ENCODE results near the gene SLC22A5.
"Not testable (repeated sequence)": the region's sequence is repeated elsewhere in the genome, so short reads cannot be mapped to it uniquely, and the experiment has no call there.

Gene SLC22A5

DNA sequence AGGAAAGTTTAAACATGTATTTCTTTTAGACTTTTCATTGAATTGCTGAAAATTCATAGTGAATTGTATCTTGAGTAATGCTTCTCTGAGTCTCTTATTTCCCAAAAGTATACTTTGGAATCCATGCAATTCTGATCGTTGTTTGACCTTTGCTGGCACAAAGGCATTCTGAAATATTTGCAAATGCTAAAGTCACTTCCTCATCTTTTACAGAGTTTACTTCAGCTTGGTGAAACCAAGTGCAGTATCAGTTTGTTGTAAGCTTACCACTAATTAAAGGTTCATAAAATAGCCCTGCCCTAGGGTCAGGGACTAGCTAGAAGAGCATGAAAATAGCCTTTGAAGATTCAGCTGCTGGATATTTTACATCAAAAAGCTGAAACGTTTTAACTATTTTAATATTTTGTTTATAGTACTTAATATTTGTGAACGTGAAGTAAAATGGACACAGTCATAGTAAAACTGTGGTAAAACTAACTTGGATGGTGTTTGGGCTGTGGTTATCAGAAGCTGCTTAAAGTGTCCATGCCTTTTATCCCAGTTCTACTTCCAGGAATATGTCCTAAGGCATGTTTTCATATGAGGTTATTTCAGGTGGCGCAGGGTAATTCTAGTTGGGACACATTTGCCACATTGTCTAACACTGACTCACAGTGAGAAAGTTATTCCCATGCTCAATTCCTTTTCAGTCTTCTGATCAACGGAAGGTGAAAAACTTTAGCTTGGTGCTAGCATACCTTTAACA is 45.3 kb downstream of the SLC22A5 start:
- no peak for DNase-seq

DNA sequence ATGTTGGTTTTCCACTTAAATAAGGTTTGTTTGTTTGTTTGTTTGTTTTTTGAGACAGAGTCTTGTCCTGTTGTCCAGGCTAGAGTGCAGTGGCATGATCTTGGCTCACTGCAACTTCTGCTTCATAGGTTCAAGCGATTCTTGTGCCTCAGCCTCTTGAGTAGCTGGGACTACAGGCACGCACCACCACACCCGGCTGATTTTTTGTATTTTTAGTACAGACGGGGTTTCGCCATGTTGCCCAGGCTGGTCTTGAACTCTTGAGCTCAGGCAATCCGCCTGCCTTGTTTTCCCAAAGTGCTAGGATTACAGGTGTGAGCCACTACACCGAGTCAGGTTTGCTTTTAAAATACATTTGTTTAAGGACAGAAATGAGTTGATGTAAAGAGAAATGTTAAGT is 46.0 kb downstream of the SLC22A5 start:
- not testable (repeated sequence) for DNase-seq

DNA sequence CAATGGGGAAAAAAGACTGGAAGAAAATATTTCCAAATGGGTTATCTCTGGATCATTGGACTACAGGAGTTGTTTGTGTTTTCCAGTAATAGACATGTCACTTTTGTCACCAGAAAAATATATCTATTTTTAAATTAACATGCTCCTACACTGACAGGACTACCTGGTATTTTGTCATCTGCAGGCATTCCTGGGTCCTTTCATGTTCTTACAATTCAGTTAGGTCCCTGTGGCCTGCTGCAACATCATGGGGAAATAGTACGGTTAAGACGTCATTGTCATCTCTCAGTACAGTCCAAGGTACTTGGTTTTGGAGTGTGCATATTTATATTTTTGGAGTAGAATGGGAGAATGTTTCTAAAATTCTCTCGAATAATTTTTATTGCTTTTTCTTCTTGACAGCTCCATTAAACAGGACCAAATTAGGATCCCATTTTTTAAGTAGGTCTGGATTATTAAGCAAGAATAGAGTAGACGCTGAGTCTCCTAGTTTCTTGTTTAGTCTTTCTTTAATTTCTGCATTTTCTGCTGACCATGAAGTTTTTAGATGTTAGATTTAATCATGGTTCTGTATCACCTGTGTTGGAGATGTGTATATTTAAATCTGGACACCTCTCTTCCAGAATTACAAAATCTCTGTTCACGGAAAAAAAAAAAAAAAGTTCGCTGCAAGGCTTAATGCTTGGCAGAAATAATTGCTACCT is 46.9 kb downstream of the SLC22A5 start:
- DNase-seq: no peak

DNA sequence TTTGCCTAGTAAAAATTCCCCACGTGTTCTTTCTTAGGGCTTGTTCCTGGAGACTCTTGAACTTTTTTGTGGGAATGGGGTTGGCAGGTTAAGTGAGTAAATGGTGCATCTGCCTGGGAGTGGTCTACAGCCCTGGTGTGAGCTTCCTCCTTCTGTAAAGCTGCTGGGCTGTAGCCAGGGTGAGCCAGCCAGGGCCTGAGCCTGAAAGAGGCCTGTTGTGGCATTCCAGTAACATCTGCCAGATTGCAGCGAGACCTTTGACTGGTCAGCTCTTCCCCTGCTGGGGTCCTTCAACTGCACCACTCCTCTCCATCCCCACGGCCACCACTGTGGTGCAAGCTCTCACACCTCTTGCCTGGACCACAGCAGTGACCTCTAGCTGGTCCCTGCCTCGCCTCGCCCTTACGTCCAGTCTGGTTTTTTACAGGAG is 47.5 kb downstream of the SLC22A5 start:
- DNase-seq: no peak

DNA sequence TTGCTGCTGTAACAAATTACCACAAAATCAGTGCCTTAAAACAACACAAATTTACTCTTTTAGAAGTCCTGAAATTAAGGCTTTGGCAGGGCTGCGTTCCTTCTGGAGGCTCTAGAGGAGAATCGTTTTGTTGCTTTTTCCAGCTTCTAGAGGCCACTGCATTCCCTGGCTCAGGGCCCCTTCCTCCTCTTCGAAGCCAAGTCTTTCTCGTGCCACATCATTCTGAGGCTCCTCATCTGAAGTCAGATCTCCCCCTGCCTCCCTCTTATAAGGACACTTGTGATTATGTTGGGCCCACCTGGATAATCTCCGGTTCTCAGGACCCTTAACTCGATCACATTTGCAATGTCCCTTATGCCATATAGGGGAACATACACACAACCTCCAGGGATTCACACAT is 48.0 kb downstream of the SLC22A5 start:
- no peak for DNase-seq

DNA sequence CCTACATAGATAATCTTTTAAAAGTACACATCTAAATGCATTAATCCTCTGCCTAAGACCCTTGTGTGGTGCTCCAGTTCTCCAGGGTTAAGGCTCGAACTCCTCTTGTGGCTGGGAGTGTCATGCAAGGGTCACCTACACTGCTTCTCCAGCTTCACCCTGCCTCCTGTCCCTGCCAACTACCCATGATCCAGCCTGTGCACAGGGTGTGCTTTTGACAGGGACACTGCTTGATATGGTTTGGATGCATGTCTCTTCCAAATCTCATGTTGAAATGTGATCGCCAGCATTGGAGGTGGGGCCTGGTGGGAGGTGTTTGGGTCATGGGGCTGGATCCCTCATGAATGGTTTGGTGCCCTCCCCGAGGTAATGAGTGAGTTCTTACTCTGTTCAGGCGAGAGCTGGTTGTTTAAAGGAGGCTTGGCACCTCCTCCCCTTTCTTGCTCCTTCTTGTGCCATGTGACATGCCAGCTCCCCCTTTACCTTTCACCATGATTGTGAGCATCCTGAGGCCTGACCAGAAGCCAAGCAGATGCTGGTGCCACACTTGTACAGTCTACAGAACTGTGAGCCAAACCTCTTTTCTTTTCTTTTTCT is 48.5 kb downstream of the SLC22A5 start:
- DNase-seq: no peak

DNA sequence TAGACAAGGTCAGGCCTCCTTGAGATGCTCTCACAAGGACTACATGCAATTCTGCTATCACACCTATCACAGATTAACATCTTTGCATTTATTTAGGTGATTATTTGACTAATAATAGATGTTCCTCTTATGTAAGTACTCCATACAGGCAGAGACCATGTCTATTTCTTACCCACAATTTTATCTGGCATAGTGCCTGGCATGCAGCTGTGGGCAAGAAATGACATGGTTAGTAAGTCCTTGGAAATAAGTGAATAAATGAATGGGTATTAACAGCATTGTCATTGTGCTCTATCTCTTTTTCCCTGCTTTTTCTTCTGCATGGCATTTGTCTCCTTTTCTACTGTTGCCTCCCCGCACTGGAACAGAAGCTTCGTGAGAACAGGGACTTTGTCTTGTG is 49.4 kb downstream of the SLC22A5 start:
- no peak for DNase-seq

DNA sequence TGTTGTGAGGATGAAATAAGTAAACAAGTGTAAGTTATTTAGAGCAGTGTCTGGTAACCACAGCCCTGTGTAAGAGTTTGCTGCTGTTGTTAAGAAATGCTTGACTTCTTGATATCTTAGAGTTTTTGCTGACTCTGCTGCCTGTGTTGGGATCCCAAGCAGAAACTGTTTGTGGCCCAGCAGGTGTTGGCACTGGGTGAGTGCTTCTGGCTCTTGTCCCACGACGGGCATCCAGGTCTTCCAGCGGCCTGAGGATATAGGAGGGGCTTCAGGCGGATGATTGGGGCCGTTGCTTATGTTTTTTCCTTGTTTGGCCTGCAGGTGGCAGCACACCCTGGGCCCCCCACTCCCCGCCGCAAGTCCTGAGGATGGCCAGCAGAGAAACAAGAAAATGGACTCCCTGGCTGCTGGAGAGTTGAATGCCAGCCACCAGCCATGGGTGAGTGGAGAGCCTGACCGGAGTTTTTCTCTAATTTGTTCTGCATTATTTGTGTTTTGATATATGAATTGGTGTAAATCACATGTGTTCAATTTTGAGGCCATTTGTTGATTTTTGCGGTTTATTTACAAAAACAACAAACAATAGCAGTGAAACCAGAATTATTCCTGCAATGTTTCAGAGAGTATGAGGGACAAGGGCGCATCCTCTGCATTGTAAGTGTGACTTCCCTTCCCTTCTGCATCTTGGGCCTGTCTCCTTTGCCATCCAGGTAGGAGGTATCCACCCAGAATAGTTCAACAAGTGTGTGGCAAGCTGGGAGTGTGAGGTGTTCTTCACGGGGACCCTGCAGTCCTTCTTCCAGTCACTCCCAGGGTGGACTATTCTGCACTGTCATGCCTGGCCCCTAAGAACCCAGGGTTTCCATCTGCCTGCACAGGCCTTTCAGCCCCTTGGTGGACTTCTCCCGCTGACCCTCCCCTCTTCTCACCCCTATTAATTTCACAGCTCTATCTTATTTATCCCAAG is 50.3 kb downstream of the SLC22A5 start:
- peak; percentile 80 for DNase-seq

DNA sequence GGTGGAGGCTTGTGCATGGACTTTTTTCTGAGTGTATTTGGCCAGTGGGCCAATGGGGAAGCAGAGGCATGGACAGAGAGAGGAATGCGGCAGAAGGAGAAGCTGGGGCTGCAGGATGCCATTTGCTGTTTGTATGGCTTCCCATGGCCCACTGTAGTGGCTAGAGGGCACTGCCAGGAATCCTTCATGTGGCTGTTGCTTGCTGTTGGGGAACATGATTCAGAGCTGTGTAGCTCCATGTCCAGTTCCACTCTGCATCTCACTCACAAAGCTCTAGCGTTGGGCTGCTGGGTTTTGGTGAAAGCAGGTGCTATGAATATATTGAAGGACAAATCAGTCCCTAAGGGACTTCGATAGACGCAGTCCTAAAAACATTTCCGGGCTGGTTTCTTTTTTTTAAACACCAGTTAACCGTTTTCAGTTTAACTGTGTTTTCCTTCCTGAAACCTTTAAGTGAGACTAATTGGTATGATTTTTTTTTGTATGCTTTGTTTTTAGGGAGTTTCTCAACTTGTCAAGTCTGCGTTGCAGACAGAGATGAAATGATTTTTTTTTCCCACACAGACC is 51.3 kb downstream of the SLC22A5 start:
- DNase-seq: peak; percentile 67

DNA sequence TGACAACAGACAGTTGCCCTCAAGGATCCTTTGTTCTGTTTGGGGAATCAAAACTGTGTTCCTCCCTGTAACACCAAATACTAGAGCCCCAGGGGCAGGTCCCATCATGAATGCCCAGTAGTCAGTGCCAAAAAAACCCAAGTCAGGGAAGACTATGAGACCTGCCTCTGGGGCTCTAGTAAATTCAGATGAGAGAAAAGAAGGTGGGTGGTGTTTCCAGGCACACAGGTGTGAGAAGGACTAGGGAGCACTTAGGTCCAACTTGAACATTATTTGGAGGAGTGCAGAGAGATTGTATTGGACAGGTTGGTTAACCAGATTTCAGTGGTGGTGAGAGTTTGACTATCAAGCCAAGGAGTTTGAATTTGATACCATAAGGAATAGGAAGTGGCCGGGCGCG is 52.0 kb downstream of the SLC22A5 start:
- no peak for DNase-seq

DNA sequence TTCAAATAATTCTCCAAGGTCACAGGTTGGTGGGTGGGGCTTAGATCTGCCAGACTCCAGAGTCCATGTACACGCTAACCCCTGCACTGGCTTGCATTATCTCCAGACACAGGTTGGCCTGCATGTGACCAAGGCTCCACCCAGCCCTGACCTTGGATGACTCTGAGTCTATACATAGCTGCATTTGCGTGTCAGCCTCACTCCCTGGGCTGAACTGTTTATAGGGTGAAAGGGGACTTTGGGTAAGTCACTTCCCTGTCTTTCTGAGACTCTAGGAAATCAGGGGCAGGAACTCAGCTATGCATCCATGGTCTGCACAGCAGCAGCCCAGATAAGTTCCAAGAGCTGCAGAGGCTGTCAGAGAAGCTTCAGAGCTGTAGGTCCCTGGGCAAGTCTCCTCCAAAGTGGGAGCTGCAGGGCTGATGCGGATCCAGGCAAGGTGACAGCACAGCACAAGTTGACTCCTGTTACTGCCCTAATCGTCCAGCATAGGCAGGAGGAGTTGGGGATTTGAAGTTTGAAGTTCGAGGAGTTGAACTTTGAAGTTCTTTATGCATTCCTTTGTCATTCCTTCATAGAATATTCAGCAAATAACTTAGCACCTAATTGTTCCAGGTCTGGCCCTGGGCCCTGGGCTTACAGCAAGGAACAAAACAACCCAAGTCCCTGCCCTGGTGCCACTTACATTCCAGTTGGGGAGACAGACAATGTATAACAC is 53.4 kb downstream of the SLC22A5 start:
- DNase-seq: no peak

DNA sequence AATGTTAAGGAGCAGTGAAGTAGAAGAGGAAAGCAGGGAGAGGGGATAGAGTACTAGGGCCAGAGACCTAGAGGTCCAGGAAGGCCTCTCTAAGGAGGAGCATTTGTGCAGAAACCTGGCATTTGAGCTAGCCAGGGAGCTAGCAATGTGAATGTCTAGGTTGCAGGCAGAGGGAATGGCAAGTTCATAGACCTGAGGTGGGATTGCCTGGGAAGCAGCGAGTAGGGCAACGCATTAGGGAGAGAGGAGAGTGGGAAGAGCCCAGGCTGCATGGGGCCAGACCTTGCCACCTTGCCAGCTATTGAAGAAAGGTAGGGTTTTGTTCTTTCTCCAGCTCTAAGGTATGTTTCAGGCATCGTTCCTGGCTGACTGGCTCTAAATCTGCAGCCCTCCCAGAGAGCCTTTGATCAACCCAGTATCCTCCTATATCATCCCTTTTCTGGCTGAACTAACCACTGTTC is 54.0 kb downstream of the SLC22A5 start:
- DNase-seq: no peak

DNA sequence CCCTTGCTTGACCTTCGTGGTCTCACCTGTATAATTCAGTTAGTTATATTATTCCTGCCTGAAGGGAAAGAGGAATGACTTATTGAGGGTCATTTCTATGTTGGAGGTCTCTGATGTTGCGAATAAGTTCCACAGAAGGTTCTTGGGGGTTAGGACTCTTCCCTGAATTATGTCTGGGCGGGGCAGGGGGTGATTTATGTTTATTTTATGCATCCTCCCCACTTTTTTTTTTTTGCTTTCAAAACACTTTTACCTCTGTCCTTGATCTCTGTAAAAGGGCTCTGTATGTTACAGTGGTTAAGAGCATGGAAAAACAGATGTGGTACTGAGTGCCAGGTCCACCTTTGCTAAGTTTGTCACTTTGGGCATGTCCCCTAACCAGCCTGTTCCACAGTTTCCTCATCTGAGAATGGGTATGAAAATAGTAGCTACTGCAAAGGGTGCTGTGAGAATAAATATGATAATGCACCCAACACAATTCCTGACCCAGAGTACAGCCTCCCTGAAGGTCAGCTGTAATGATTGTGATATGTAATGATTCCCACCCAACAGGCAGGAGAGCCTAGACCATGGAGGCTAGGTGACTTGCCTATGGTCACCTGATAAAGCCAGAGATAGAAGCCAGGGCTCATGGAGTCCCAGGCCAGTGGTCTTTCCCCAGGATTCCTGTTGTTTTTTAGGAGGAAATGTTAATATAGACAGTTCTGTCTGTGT is 54.8 kb downstream of the SLC22A5 start:
- DNase-seq: no peak

DNA sequence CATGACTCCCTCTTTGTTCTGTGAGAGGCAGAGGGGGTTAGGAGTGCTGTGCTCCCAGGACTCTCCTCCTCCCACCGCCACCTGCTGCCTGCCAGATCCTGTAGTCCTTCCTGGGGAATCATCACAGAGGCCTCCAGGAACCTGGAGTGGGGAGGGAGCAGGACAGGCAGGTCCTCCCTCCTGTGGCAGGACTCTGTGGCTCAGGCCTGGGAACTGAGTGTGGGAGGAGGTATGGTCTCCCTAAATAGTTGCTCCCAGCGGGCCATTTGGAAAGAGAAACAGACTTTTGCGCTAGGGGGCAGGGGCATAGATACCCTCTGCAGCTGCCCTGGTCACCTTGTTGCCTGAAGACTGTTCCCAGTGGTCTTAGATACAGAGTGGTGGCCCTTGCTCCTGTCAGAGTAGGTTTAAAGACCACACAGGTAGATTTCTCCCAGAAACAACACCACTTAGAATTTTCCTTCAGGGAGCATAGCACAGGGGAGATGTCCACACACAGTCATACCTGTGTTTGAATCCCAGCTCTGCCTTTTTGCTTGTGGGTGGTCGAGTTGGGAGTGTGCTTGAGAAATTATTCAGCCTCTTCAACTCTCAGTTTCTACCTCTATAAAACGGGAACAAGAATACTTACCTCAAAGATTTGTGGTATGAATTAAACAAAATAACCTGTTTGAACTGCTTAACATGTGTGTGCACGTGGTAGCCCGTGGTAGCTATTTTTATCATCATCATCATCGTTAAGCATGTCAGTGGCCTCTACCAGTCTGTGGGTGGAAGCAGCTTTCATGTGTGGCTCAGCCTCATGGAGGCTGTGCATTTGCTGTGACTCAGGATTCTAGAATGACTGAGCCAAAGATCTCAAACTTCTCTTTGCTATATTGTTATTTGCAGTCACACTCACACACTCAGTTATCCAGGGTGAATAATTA is 55.8 kb downstream of the SLC22A5 start:
- DNase-seq: peak; percentile 94

DNA sequence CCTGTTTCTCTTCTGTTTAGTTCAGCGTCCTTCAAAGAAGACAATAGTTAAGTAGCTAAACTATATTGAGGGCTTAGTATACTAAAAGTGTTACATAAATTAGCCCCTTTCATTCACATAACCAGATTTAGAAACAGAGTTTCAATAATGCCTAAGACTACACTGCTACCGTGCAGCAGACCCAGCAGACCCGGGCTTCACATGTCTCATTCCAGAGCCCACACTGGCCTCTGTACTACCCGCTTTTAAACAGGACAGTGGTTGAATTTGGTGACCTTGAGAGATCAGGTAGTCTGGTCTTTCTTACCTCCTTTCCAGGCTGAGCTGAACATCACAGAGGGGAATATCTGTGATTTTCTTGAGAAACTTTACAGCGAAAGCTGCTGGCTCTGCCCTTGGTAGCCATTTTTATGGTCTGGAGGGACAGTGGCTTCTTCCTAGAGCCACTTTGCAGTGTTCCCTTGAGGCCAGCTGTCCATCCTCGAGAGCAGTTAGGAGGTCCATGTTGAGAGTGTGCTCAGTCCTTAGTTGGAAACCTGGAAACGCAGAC is 56.5 kb downstream of the SLC22A5 start:
- no peak for DNase-seq

DNA sequence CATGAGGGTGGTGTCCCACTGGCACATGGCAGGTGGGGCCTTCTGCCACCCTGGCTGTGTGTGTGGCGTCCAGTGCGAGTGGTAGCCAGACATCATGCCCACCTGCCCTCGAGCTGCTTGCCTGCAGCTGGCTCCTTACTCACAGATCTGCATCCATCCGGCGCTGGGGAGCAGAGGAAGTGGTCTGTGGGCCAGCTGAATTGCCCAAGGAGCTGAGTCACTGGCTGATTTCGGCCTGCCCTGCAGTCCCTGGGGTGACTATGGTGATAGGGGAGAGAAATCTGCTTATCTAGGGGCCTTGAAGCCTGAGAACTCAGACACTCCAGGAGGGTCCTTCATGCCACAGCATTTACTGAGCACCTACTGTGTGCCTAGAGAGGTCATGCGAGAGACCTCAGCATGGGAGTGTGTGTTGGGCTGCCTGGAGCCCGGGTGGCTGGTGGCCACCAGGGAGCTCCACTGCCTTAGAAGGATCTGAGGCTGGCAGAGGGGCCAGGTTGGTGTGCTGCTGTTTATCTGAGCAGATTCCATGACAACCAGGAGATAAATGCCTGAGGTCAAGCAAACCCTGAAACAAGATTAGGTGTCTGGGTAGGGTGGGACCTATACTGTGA is 57.1 kb downstream of the SLC22A5 start:
- peak; percentile 92 for DNase-seq

DNA sequence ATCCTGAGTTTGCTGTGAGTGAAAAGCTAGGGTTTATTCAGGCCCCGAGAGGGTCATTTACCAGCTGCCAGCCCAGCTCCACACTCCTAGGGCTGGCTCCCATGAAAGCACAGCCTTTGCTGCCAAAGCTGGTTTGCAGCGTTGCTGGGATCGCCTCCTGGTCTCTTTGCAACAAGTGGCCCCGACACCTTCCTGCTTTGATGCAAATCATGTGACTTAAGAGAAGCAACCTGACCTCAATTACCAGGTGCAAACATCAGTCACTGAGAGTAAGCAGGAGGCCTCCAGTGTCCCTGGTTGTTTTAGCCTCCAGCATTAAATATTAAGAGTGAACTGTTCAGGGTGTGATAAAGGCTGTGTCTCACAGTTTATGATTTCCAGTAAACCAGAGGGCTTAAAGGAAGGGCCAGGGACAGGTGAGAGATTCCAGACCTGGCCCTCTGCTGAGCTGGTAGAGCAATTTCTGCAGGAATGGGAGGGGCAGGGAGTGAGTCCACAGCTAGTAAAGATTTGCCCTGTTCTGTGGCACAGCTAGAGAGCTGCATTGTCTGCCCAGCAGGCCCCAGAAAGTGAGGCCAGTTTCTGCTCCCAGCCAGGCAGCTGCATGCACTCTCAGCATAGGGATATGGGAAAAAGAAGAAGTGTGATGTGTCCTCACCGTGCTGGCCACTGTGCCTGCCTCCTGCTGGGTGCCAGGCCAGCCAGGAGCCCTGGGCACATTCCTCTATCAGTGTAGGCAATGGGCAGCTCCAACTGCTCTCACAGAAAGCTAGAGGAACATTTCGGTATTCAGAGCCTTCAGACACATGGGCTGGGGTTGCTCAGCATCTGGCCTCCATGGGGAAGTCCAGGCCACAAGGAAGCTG is 58.0 kb downstream of the SLC22A5 start:
- DNase-seq: peak; percentile 86

DNA sequence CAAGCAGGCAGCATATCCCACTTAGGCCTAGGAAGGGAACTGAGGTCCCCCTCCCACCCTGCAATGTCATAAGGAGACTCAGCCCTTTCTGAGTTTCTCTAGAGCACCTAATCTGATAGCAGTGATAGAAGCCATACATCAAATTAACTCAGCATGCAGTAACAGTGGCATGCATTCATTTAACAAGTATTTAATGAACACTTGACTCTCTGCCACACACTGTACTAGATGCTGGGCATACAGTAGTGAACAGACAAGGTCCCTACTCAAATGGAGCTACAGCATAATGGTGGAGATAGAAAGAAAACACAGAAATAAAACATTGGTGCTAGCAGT is 58.6 kb downstream of the SLC22A5 start:
- peak; percentile 29 for DNase-seq
